ENCODE measurements around the gene PRR19.
A peak's percentile ranks its signal among the peaks of the same experiment; 100 is the strongest.

PRR19 gene

DNA sequence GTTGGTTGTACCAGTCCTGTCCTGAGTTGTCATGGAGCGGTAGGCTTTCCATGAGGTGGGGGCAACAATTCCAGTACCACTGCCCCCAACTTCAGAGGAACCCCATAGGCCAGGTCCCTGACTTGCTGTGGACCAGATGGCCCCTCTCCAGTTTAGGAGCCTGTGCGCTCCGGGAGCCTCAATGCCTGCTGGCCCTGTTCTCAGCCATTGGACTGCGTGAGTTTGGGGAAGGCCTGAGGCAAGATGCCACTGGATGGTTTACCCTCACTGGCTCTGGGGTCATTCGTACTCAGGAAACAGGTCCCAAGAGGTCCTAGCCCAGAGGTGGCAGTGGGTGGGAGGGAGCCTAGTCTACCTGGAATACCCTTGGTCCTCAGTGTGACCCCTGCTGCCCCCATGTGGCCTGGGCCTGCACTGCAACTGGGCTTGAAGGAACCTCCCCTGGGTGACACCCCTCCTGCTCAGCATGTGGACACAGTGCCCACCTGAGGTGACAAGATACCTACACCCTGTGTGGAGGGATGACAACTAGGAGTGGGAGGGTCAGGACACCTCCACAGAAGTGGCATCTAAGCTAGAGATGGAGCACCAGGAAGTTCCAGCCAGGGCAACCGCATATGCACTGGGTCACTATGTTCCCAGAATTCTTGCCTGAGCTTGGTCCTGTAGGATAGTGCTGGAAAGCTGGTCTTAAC, 6.0 kb upstream of the PRR19 start:
- peak; percentile 70 for DNase-seq (ENCODE audit: low spot score)

DNA sequence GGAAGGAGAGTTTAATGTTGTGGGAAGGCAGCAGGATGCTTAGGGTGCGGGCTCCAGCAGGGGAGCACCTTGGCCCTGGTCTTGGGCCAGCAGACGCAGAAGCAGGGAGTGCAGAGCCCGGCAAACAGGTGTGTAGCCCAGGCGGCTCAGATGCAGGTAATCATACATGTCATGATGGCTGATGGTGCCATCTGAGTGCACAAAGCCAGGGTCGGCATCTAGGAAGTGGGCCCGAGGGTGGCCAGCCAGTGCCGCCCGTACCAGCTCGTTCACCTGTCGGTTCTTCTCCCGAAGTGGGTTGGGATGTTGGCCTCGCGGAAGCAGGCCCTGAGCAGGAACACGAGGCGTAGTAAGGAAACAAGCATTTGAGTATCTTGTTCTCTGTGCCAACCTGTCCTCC, 4.9 kb upstream of the PRR19 start:
- DNase-seq (ENCODE audit: low spot score) = no peak

DNA sequence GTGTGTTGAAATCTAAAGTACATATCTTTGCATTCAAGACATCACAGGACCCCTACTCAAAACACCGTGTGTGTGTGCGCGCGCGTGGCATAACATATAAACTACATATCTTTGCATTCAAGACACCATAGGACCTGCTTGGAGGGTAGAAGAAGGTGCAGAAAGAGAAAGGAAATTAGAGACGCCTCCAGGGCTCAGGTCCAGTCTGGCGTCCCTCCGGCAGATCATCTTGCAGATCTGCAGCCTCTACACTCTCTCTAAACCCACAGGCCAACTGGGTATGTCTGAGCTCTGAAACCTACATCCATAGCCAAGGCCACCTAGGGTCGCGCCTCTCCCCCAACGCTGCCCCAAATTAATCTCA, 1.2 kb downstream of the PRR19 start:
- no peak for DNase-seq (ENCODE audit: low spot score)

DNA sequence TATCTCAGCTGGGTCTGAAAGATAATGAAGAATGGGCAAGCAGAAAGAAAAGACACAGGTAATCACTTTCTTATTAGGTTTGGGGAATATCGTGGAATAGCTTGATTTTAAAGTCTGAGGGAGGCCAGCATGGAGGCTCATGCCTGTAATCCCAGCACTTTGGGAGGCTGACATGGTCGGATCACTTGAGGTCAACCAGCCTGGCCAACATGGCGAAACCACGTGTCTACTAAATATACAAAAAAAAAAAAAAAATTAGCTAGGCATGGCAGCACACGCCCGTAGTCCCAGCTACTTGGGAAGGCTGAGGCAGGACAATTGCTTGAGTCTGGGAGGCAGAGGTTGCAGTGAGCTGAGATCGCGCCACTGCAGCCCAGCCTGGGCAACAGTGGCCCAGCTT, 1.9 kb downstream of the PRR19 start:
- no peak for DNase-seq (ENCODE audit: low spot score)

DNA sequence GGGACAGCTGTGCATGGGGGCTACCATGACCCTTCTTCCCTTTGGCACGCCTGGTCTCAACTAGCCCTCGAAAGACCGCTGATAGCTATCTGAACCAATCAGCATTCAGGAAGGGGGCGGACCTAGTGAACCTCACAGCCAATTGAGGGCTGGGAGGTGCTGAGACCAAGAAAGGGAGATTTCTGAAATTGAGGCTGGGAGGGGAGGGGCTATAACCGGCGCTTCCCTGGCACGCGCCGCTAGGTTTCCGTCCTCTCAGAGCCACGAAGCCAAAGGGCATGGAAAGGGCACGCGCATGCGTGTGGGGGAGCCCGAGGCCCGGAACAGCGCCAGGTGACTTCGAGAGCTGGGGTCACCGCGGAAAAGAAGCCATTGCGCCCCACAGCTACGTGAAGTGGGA, 4.7 kb downstream of the PRR19 start:
- no peak for DNase-seq (ENCODE audit: low spot score)

DNA sequence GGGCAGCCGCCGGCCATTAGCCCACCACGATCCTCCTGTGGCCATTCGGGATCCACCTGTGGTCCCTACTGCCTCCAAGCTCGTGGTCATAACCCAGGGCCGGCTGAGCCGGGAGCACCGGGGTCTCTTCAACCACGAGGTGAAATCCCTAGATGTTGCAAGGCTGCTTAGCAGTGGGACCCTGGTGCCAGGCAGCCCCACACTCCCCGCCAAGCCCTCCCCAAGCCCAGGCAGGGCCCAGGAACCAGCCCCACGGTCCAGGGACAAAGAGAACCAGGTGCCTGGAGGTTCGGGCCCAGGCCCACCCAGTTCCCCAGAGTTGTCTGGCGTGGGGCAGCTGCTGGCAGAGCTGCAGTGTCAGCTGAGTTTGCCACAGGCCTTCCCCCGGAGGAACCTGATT, 7.8 kb downstream of the PRR19 start:
- no peak for DNase-seq (ENCODE audit: low spot score)

DNA sequence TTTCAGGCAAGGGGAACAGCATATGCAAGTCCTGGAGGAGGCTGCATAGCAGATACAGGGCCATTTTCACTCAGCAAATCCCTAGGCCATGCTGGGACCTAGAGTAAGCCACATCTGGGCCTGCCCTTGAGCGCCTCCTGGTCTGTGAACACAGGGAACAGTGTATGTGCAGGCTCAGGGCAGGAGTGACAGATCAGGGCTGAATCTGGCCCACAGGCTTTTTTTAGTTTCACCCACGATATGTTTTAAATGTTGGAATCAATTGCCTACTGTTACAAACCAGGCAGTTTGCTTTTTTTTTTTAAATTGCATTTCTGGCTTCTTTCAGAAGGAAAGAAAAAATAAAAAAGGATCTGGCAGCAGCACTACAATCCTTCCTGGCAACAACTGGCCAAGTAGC, 9.7 kb downstream of the PRR19 start:
- no peak for DNase-seq (ENCODE audit: low spot score)

DNA sequence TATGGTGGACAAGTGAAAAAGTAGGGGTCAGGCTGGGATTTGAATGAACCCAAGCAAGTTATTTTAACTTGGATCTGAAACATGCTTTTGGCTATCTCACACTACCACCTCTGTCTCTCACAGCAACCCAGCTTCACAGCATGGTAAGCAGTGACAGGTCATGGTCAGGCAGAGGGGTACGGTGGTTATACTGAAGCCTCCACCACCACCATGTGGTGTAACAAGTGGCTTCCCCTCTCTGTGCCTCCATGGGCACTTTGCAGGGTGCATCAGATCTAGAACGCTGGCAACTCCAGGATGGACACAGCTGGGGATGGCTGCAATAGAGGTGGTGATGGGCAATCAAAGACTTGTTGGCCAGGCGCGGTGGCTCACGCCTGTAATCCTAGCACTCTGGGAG, 10.4 kb downstream of the PRR19 start:
- DNase-seq (ENCODE audit: low spot score) = no peak

DNA sequence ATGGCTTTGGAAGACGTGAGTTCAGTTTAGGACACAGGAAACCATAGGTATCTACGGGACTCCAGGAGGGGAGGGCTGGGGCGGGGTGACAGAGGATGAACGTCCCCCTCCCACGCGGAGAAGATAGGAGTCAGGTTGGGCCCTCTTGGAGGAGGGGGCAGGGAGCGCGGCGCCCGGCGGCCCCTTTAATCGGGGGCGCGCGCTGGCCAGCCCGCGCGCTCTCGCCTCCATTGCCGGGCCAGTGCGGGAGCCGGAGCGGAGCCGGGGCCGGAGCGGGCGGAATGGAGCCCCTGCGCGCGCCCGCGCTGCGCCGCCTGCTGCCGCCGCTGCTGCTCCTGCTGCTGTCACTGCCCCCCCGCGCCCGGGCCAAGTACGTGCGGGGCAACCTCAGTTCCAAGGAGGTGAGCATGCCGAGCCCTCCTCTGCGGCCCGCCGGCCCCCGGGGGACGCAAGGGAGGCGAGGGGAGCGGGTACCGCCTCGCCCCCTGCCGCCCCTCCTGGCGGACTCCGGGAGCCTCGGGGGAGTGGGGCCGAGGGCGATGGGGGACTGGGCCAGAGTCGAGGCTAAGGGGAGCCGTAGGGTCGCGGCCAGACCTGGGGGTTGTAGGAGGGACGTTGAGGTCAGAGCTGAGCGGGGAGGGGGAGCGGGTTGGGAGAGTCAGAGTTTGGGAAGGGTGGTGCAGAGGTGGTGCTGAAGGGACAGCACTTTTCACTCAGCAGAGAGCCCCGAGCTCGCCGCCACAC, 11.3 kb downstream of the PRR19 start, which contains the start of gene TMEM145:
TSS of gene TMEM145 (plus strand) at position 214 of the 744 bp plus-strand sequence. CDS start at position 282, 68 bp downstream.
- peak; percentile 66 for DNase-seq (ENCODE audit: low spot score)

DNA sequence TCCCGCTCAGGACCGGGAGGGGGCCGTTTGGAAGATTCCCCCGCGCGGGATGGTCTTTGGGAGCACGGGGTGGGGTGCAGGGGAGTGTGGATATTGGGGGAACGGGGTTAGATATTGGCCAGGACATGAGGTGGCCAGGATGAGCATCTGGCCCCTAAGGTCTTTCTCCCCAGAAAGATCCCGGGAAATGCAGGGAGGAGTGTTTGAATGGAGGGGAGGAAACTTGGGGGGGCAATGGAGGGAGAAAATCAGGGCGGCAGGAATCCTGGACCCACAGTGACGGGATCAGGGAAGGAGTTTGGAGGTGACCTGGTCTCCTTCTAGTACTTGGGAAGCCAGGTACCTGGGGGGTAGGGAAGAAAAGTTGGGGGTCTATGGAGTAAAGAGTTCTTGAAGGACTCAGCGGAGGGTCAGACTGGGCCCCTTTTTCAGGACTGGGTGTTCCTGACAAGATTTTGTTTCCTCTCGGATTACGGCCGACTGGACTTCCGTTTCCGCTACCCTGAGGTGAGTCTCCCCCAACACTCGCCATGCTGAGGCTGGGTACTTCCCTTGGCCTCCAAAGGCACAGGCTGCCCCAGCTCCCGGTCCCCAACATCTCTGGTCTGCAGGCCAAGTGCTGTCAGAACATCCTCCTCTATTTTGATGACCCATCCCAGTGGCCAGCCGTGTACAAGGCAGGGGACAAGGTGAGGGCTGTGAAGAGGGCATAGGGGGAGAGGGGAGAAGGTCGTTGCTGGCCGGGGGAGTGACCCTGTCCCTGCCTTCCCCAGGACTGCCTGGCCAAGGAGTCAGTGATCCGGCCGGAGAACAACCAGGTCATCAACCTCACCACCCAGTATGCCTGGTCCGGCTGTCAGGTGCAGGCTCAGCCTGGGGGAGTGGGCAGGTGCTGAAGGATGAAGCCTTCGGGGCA, 12.2 kb downstream of the PRR19 start:
- no peak for DNase-seq (ENCODE audit: low spot score)

DNA sequence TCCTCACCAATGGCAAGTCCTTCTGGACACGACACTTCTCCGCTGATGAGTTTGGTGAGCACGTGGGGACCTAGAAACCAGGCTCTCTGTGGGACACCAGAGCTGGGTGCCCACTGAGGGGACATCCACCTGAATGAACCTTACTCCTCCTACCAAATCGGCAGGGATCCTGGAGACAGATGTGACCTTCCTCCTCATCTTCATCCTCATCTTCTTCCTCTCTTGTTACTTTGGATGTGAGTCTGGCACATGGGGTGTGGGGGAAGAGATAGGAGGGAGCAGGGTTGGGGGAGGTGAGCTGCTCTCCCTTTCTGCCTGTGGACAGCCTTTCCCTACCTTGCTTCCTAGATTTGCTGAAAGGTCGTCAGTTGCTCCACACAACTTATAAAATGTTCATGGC, 13.1 kb downstream of the PRR19 start:
- no peak for DNase-seq (ENCODE audit: low spot score)

DNA sequence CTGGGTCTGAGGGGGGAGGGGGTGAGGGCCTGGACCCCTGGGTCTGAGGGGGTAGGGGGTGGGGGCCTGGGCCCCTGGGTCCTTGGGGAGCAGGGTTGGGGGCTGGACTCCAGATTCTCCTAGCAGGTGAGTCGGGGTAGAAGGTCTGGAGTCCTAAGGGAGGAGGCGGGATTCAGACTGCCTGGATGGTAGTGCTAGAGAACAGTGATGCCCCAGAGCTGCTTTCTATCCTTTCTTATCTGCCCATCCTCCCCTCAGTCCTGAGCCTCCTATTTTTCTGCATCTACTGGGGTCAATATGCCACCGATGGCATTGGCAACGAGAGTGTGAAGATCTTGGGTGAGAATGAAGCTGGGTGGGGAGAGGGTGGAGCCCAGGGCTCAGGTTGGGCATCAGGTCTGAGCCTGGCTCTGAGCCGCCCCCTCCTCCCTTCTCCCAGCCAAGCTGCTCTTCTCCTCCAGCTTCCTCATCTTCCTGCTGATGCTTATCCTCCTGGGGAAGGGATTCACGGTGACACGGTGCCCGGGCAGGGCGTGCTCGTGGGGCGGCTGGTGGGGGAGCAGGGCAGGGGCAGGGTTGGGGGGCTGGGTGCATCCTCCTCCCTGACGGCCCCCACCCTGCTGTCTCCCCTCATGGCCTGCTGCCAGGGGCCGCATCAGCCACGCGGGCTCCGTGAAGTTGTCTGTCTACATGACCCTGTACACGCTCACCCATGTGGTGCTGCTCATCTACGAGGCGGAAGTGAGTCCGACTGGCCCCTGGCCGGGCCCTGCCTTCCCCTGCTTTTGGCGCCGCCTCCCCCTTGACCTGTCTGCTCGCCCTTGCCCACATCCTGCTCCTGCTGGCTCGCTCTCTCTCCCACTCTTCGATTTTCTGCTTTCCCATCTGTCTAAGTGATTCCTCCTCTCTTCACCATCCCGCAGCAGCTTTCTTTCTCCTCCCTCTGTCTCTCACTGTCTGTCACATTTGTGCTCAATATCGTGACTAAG, 14.6 kb downstream of the PRR19 start:
- DNase-seq (ENCODE audit: low spot score) = no peak

DNA sequence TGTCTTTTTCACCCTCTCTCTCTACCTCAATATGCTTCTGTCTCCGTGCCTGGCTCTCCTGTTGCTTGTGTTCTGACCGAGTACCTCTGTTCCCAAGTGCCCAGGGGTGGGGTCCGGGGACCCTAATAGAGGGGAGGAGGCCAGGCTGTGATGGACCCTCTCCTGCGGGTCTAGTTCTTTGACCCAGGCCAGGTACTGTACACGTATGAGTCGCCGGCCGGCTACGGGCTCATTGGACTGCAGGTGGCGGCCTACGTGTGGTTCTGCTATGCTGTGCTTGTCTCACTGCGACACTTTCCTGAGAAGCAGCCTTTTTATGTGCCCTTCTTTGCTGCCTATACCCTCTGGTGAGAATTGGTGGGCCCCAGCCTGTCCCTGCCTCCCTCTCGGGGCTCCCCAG, 15.6 kb downstream of the PRR19 start:
- no peak for DNase-seq (ENCODE audit: low spot score)

DNA sequence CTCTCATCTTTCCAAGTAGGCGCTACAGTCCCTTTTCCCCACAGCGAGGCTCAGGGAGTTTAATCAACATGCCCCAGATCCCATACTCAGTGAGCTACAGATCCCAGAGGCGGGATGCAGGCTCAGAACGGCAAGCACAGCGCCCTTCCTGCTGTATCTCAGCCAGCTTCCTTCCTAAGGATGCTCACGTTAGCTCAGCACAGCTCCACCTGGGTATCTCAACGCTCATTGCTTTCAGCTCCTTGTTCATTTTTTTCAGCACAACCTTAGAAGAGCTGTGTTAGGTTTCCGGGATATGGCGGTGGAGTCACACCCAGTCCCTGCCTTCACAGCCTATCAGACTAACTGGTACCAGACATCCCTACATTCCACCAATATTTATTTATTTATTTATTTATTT, 20.4 kb downstream of the PRR19 start:
- no peak for DNase-seq (ENCODE audit: low spot score)

DNA sequence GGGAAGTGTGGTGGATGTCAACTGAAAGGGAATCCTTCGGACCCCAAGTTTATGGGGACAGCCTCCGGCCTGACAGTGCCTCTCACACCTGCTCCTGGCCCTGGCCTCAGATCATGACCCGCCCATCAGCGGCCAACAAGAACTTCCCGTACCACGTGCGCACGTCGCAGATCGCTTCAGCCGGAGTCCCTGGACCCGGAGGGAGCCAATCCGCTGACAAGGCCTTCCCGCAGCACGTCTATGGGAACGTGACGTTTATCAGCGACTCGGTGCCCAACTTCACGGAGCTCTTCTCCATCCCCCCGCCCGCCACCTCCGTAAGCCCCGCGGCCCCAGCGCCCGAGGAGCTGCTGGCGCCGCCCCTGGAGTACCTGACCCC, 21.5 kb downstream of the PRR19 start:
- DNase-seq (ENCODE audit: low spot score) = no peak

DNA sequence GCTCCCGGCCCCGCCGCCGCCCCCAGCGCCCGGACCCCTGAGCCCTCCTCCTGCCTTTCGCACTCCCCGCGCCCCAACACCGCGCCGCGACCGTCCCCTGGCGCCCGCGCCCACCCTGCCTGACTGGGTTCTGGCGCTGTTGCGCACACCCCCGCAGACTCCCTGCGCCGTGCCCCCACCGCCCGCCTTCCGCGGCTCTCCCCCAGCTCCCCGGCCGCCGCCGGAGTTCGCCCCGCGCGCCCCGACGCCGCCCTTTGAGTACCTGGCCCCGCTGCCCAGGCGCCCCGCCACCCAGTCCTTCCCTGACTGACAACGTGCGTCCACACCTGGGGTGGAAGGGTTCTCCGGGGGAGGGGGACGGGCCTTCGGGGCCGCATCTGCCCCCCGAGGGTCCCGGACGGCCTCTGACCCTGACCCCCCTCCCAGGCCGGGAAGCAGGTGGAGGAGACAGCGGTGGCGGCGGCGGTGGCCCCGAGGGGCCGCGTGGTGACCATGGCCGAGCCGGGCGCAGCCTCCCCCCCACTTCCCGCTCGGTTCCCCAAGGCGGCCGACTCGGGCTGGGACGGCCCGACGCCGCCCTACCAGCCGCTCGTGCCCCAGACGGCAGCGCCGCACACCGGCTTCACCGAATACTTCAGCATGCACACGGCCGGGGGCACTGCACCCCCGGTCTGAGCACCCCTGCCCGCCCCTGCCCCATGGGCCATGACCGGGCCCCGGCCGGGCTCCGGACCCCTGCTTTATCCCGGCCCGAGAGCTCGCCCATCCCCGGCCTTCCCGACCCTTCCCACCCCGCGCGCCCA, 22.1 kb downstream of the PRR19 start:
- no peak for DNase-seq (ENCODE audit: low spot score)

DNA sequence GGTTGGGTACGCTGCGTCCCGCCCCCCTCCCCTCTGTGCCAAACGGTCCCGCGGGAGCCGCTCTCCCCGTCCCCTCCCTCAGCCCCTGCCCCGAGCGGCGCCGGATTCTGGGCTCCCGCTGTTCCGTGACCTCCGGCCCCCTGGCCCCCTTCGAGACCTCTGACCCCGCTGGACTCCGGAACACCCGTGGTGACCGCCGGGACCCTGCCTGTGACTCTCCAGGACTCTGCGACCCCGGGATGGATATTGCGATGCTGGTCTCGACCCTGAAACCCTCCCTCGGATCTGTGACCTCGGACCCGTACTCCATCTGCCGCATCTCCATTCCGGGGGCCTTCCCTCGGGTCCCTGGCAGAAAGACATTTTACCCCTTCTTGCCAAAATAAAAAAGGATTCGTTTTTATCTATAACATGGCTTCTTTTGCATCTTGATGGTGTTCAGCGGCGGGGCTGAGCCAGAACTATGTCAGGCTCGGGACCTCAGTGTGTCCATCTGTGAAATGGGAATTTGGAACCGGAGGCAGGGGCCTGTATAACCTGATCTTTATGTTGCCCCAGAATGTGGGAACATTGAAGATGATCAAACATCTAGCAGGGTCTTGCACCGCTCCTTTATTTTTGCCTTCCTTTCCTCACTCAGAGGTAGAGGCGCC, 22.8 kb downstream of the PRR19 start:
- no peak for DNase-seq (ENCODE audit: low spot score)

DNA sequence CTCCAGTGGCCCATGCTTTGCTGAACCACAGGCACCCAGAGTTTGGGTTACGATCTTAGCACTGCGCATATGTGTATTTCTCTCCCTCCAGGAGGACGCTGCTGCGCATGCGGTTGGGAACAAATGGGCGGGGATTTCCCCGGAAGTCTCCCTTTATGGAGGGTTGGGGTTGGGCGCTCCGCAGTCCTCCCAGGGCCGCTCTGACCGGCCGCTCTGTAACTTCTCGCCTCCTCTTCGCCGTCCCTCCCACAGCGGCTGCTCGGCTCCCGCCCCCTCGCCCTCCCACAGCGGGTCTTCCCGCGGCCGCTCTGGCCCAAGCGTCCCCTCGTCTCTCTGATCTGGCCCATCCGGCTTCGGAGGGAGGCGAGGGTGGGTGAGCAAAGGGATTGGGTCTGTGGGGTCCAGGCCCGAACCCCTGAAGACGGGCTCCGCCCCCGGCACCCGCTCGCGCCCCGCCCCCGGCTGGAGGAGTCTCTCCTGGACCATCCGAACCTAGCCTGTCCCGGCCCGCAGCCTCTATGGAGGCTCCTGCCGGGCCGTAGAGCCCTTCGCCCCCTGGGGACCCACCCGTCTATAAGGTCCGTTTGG, 23.5 kb downstream of the PRR19 start, which contains the start of gene MEGF8:
TSS of gene MEGF8 (plus strand) at position 328 of the 588 bp plus-strand sequence. CDS start 609 bp downstream, outside the sequence.
- DNase-seq (ENCODE audit: low spot score) = peak; percentile 99

DNA sequence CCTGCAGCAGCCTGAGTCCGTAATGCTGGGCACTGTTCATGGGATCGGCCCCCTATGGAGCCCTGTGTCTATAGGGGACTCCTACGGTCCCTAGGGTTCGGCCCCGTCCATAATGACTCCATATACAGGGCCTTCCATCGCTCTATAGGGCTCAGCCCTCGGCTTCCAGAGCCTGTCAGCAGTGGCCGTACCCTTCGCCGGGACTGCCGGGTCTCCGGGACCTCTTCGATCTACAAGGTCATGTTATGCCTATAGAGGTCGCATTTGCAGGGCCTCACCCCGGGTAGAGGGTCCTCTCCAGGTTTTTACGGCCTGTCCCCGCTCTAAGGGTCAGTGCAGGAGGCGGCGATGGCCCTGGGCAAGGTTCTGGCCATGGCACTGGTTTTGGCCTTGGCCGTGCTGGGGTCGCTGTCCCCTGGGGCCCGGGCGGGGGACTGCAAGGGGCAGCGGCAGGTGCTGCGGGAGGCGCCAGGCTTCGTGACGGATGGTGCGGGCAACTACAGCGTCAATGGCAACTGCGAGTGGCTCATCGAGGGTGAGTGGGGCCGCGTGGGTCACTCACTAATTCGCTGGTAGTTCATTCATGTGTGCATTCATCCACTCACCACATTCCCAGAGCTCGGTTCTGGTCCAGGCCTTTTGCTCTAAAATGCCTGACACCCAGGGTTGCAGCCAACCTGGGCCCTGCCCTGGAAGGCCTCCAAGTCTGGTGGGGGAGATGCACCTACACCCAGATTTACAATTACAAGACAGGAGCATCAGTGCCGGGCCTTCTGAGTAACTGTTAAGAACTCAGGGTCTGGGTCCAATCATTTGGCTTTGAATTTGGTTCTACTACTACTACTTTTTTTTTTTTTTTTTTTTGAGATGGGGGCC, 24.2 kb downstream of the PRR19 start:
- peak; percentile 8 for DNase-seq (ENCODE audit: low spot score)

All from LoVo (cell line).